ENCODE results near the gene DNTTIP2.
"Not testable (repeated sequence)": the region's sequence is repeated elsewhere in the genome, so short reads cannot be mapped to it uniquely, and the experiment has no call there.

Gene DNTTIP2

GRCh38 chr1:93840956-93841482 is 38.0 kb downstream of the DNTTIP2 start:
- DNase-seq: no peak

- DNase-seq: no peak
Observed at GRCh38 chr1:93839753-93840152, 39.3 kb downstream of the DNTTIP2 start.

- no peak for DNase-seq
Observed at GRCh38 chr1:93839307-93839706, 39.7 kb downstream of the DNTTIP2 start.

- no peak for DNase-seq
Observed at GRCh38 chr1:93837961-93838360, 41.0 kb downstream of the DNTTIP2 start.

GRCh38 chr1:93833293-93833692 is 45.7 kb downstream of the DNTTIP2 start:
- not testable (repeated sequence) for DNase-seq

GRCh38 chr1:93829061-93829460 is 49.9 kb downstream of the DNTTIP2 start:
- no peak for DNase-seq

GRCh38 chr1:93828367-93828755 is 50.6 kb downstream of the DNTTIP2 start:
- no peak for DNase-seq

GRCh38 chr1:93827633-93828366 is 51.2 kb downstream of the DNTTIP2 start:
- no peak for DNase-seq

- no peak for DNase-seq
Observed at GRCh38 chr1:93827128-93827527, 51.9 kb downstream of the DNTTIP2 start.

GRCh38 chr1:93824834-93825233 is 54.2 kb downstream of the DNTTIP2 start:
- DNase-seq: no peak

- no peak for DNase-seq
Observed at GRCh38 chr1:93822730-93823425, 56.1 kb downstream of the DNTTIP2 start.

GRCh38 chr1:93821423-93822144 is 57.4 kb downstream of the DNTTIP2 start:
- DNase-seq: no peak

- DNase-seq: no peak
Observed at GRCh38 chr1:93820554-93821422, 58.2 kb downstream of the DNTTIP2 start.

- DNase-seq: no peak
Observed at GRCh38 chr1:93818570-93818959, 60.4 kb downstream of the DNTTIP2 start.

GRCh38 chr1:93817819-93818569 is 61.0 kb downstream of the DNTTIP2 start:
- peak; percentile 63 for DNase-seq

GRCh38 chr1:93816970-93817678 is 61.9 kb downstream of the DNTTIP2 start:
- no peak for DNase-seq
